ENCODE data around the gene RARS1. TPM values are rescaled to one million over a fixed set of nuclear protein-coding genes. Genes with fewer than 3 reads are reported as not detected.

RARS1 gene
- polyA plus RNA-seq, 3 donors, result 16.1 to 27.0 (median 23.2) TPM

- no peak for DNase-seq
These were observed 28.7 kb upstream of the RARS1 start for GRCh38 chr5:168457542-168457941.

GRCh38 chr5:168460606-168461005 is 25.7 kb upstream of the RARS1 start:
- peaks cover 1 to 2% (median 2%) of the 10 kb centered on the region in 3 donors for H3K27me3 Mint-ChIP-seq (ENCODE audit: low read depth in 3 of 3)
- no peaks in the 10 kb centered on the region for H3K4me1 Mint-ChIP-seq
- DNase-seq, result no peak
- Histone ChIP-seq H3K36me3 (replicated peaks in 1 of 2; ENCODE audit: control insufficient read depth in 1 of 2, insufficient read depth in 2 of 2, low read length in 2 of 2) (no peaks in the 10 kb centered on the region), H3K4me1 (ENCODE audit: control insufficient read depth in 1 of 2, insufficient read depth in 2 of 2, low read length in 2 of 2) (no peaks in the 10 kb centered on the region), H3K27me3 (ENCODE audit: control insufficient read depth in 2 of 2, insufficient read depth in 2 of 2, low read length in 2 of 2) (no peaks in the 10 kb centered on the region), H3K79me2 (ENCODE audit: insufficient read depth, low read length) (no peaks in the 10 kb centered on the region), H3K4me2 (replicated peaks; ENCODE audit: extremely low read depth, low read length, poor library complexity, severe bottlenecking) (no peak overlapping the region), H3K27ac (ENCODE audit: low read depth in 1 of 2, low read length in 2 of 2) (no peak overlapping the region), H2AFZ (ENCODE audit: insufficient read depth, low read depth, low read length, poor library complexity, severe bottlenecking) (no peak overlapping the region), H3K9me3 (replicated peaks in 1 of 2; ENCODE audit: control insufficient read depth in 1 of 2, insufficient read depth in 1 of 2, low read length in 2 of 2) (no peaks in the 10 kb centered on the region), H4K20me1 (ENCODE audit: insufficient read depth, low read length) (no peaks in the 10 kb centered on the region), H3K9ac (ENCODE audit: insufficient read depth, low read length, poor library complexity, severe bottlenecking) (no peak overlapping the region), H3K4me3 (replicated peaks in 1 of 3; ENCODE audit: low read depth in 2 of 3, low read length in 3 of 3) (no peak overlapping the region)
- H3K36me3 Mint-ChIP-seq, result no peaks in the 10 kb centered on the region
- H3K27ac Mint-ChIP-seq, result no peak overlapping the region
- TF ChIP-seq CTCF (IDR thresholded peaks at IDR 0.05), result no peak
- no peak overlapping the region for H3K4me3 Mint-ChIP-seq
- intact Hi-C loops (cut with micrococcal nuclease), result no loop called here
- H3K9me3 Mint-ChIP-seq, result peaks cover 0 to 3% (median 0%) of the 10 kb centered on the region in 7 donors
- 94% methylated on average over 7 of the region's 9 CpGs for WGBS (ENCODE audit: insufficient coverage)

More at GRCh38 chr5:168457542-168457941, 28.7 kb upstream of the RARS1 start:
- no peak for TF ChIP-seq CTCF (IDR thresholded peaks at IDR 0.05)
- Histone ChIP-seq H3K4me3 (replicated peaks in 1 of 3; ENCODE audit: low read depth in 2 of 3, low read length in 3 of 3) (no peak overlapping the region), H3K27ac (ENCODE audit: low read depth in 1 of 2, low read length in 2 of 2) (no peak overlapping the region), H3K79me2 (ENCODE audit: insufficient read depth, low read length) (no peaks in the 10 kb centered on the region), H3K4me1 (ENCODE audit: control insufficient read depth in 1 of 2, insufficient read depth in 2 of 2, low read length in 2 of 2) (no peaks in the 10 kb centered on the region), H3K9me3 (replicated peaks in 1 of 2; ENCODE audit: control insufficient read depth in 1 of 2, insufficient read depth in 1 of 2, low read length in 2 of 2) (no peaks in the 10 kb centered on the region), H3K4me2 (replicated peaks; ENCODE audit: extremely low read depth, low read length, poor library complexity, severe bottlenecking) (no peak overlapping the region), H3K27me3 (ENCODE audit: control insufficient read depth in 2 of 2, insufficient read depth in 2 of 2, low read length in 2 of 2) (no peaks in the 10 kb centered on the region), H3K36me3 (replicated peaks in 1 of 2; ENCODE audit: control insufficient read depth in 1 of 2, insufficient read depth in 2 of 2, low read length in 2 of 2) (no peaks in the 10 kb centered on the region), H2AFZ (ENCODE audit: insufficient read depth, low read depth, low read length, poor library complexity, severe bottlenecking) (no peak overlapping the region), H4K20me1 (ENCODE audit: insufficient read depth, low read length) (no peaks in the 10 kb centered on the region), H3K9ac (ENCODE audit: insufficient read depth, low read length, poor library complexity, severe bottlenecking) (no peak overlapping the region)
- intact Hi-C loops (cut with micrococcal nuclease), result no loop called here
- Mint-ChIP-seq H3K4me3 (no peak overlapping the region), H3K9me3 (peaks cover 0 to 3% (median 0%) of the 10 kb centered on the region in 7 donors), H3K36me3 (no peaks in the 10 kb centered on the region), H3K27me3 (ENCODE audit: low read depth in 3 of 3) (peaks cover 0 to 2% (median 2%) of the 10 kb centered on the region in 3 donors), H3K27ac (no peak overlapping the region), H3K4me1 (no peaks in the 10 kb centered on the region)
- WGBS (ENCODE audit: insufficient coverage), result 100% methylated on average over 3 of the region's 3 CpGs

Measured in CD14-positive monocyte (primary cell).